Epithelial cell of proximal tubule (primary cell): ENCODE results near the gene DUSP14. TPM values are rescaled to one million over a fixed set of nuclear protein-coding genes. Genes with fewer than 3 reads are reported as not detected.

Experiments used
- DNase-seq: peaks from one replicate; pipeline ENCODE4 v3.0.0-alpha.2; 2011; ENCODE audit warnings: low read depth
- H3K4me3 ChIP-seq: 2 replicates; pipeline ENCODE4 v1.5.1; 2011; ENCODE audit warnings: low read depth, mild to moderate bottlenecking, low read length
- total RNA-seq: library from RNA; depleted of rRNA; stranded (reverse); fragments of >200 nt; gene quantifications from 2 replicates; pipeline ENCODE4 v1.2.3, GENCODE V29; 2015
- TF ChIP-seq, protein P1 (sequence below): conservative IDR thresholded peaks from 2 replicates; pipeline ENCODE4 v1.5.1; 2012; ENCODE audit warnings: low read depth, mild to moderate bottlenecking, low read length

The DUSP14 gene
- total RNA-seq, 1 donor from 2014 or later, result 29.2 TPM

DNA sequence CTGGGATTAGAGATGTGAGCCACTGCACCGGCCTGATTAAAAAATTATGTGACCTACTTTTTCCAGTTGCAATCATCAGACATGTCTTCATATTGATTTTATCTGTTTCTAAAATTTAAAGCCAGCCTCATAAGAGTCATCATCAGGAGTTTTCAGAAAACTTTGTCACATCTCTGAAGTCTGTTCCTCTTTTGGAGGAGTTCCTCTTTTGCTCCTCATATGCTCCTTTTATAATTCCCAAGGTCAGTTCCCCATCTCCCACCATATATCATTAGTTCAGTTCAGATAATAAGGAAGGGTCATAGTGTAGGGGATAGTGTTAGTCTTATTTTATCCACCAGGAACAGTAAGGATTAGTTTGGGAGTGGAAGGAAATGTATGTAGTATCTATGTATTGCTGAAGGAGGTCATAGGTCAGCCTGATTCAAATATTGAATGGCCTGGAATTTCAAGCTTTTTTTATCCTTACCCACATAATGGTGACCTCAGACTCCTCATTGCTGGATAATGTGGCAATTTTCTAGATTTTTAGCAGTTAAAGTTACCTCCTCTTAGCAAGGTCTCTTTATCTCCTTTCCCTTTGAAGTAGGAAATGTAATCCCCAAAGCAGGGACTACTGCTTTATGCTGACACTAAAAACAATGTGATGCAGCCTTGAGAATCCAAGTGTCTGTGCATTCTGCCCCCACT is 13.8 kb upstream of the DUSP14 start:
- TF ChIP-seq, protein P1, sequence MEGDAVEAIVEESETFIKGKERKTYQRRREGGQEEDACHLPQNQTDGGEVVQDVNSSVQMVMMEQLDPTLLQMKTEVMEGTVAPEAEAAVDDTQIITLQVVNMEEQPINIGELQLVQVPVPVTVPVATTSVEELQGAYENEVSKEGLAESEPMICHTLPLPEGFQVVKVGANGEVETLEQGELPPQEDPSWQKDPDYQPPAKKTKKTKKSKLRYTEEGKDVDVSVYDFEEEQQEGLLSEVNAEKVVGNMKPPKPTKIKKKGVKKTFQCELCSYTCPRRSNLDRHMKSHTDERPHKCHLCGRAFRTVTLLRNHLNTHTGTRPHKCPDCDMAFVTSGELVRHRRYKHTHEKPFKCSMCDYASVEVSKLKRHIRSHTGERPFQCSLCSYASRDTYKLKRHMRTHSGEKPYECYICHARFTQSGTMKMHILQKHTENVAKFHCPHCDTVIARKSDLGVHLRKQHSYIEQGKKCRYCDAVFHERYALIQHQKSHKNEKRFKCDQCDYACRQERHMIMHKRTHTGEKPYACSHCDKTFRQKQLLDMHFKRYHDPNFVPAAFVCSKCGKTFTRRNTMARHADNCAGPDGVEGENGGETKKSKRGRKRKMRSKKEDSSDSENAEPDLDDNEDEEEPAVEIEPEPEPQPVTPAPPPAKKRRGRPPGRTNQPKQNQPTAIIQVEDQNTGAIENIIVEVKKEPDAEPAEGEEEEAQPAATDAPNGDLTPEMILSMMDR, result no peak
- no peak overlapping the region for H3K4me3 ChIP-seq
- no peak for DNase-seq

DNA sequence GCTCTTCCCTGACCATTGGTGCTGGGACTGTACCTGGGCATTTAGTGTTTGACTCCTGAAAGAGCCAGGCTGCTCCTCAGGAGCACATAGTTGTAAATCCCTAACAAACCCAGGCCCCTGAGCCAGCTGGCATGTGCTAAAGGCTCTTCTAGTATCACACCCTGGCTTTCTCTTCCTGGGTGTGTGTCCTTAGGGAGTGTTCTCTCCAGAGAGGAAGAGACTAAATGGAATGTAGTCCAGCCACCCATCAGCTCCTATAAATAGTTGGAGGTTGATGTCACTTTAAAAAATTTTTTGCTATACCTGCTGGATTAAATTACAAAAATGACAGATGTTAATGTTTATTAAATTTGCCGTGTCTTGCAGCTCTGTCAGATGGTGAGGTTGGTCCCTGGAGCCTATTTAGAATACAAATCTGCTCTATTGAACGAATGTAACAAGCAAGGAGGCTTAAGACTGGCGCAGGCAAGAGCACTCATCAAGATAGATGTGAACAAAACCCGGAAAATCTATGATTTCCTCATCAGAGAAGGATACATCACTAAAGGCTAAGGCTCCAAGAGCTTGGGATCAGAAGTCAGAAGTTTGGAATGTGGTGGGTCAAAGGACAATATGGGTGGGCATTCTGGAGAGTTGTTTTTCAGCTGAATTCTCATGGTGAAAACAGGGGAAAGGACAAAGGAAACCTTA is 13.1 kb upstream of the DUSP14 start:
- TF ChIP-seq, protein P1, result no peak
- no peak for DNase-seq
- no peak overlapping the region for H3K4me3 ChIP-seq

DNA sequence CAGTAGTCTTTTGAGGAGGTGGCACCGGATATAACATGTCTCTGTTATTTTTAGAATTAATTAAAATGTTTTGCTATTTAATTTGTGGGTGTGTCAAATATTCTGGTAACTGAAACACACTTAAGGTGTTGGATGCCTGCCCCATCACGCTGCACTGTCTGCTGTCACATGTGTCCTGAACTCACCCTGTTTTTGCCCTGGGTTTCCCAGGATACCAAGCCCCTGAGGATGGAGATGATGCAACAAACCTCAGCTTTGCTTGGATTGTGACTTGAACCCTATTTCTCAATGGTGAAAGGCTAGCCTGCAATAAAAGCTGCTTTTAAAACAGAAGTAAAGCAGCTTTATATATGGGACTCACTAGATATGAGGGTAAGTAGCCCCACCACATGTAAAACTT is 11.5 kb upstream of the DUSP14 start:
- DNase-seq, result no peak
- TF ChIP-seq, protein P1, result no peak
- no peak overlapping the region for H3K4me3 ChIP-seq

DNA sequence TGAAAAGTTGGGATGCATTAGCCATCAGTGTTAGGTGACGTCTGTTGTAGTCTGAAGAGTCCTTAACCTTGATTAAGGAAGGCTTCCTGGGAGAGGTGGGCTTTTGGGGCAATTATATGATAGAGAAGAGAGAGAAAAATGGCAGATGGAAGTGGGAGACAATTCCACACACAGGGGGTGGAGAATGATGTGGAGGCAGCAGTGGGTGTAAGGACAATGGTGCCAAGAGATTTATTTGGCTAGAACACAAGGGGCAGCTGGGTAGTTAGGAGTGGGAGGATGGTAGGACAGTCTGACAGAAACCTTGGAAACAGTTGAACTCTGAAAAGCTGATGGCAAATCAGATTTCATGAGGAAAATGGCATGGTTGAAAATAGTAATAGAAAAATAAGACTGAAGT is 10.7 kb upstream of the DUSP14 start:
- no peak overlapping the region for H3K4me3 ChIP-seq
- DNase-seq, result no peak
- TF ChIP-seq, protein P1, result no peak

DNA sequence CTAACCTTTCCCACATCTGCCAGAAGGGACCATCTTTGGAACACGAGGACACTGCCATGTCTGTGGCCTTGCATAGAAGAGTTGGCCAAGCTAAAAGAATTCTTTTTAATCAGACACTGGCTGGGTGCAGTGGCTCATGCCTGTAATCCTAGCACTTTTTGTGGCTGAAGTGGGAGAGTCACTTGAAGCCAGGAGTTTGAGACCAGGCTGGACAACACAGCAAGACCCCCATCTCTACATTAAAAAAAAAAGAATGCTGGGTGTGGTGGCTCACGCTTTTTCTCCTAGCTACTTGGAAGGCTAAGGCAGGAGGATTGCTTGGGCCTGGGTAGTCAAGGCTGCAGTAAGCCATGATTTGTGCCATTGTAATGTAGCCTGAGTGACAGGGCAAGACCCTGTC is 9.3 kb upstream of the DUSP14 start:
- no peak for DNase-seq
- TF ChIP-seq, protein P1, result no peak
- H3K4me3 ChIP-seq, result no peak overlapping the region

DNA sequence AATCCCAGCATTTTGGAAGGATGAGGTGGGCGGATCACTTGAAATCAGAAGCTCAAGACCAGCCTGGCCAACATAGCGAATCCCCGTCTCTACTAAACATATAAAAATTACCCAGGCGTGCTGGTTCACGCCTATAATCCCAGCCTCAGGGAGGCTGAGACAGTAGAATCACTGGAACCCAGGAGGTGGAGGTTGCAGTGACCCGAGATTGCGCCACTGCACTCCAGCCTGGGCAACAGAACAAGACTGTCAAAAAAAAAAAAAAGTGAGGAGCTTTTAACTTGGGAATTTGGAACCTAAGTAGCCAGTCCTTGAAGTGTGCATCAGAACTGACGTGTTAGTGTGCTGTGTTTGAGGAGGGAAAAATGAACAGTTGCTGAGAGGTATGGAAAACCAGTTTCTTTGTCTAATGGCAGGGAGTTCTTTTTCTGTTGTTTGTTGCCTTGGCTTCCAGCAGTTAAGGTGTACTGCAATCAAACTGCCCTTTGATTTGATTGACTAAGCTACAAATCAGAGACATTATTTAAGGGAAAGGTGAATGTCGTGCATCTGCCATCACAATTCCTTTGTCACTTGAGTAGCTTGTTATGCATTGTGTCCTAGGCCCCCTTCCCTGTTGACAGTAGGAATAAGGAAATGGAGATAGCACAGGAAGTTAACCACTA is 8.6 kb upstream of the DUSP14 start:
- no peak for DNase-seq
- TF ChIP-seq, protein P1, result no peak

More for the DNA sequence above, 8.6 kb upstream of the DUSP14 start:
- no peak overlapping the region for H3K4me3 ChIP-seq
